K562 (cell line): Measurements from ENCODE around the gene FGGY. TPM values are rescaled to one million over a fixed set of nuclear protein-coding genes. Genes with fewer than 3 reads are reported as not detected.

ENCODE experiments used
- ATAC-seq: fragments of 200-7000 bp; cut with Tn5 transposase; 3 replicates; pipeline ENCODE4 v1.9.1; 2020; ENCODE audit warnings: moderate library complexity
- BruUV-seq: library from RNA; stranded (reverse); fragments of 400-500 nt; replicated peaks from 2 replicates; lab custom pipeline; 2021; lab: Mats Ljungman, UMichigan
- CTCF ChIA-PET: fragments of 300-600 bp; formaldehyde crosslinking; extraction: SDS; loops from one replicate; lab custom pipeline; 2021; ENCODE audit warnings: low intra/inter-chr PET ratio; lab: Yijun Ruan, JAX
- POLR2A ChIA-PET: fragments of 300-600, 350-650 bp; sonication (Branson Sonifier 250); formaldehyde crosslinking; extraction: SDS; loops from one replicate; lab custom pipeline; 2021; ENCODE audit warnings: antibody characterized with exemption, inconsistent platforms; lab: Yijun Ruan, JAX
- DNase-seq, 4 experiments: peaks; one replicate each; pipeline versions ENCODE4 v3.0.0 to v3.0.0-alpha.2; 2011 to 2018; ENCODE audit warnings: low spot score in 3 of 4, mixed read lengths in 3 of 4; ENCODE audit errors: extremely low read depth in 1 of 4
- FAIRE-seq: peaks from 2 replicates; lab custom pipeline; 2011; peaks lifted over from hg19 to GRCh38; lab: Jason Lieb, UNC
- H2AFZ ChIP-seq: 2 replicates; pipeline ENCODE4 v1.6.0; 2011; ENCODE audit warnings: low read depth, low read length, control low read depth, inconsistent platforms
- H3K27ac ChIP-seq: fragments of 200-600 bp; 3 replicates; pipeline ENCODE4 v1.8.0; 2011; ENCODE audit warnings: low read depth, mild to moderate bottlenecking, control low read depth, inconsistent platforms, low read length, moderate library complexity, mixed read lengths; ENCODE audit errors: extremely low read depth
- H3K27me3 ChIP-seq, 2 experiments: fragments of 300-600 bp in 1 of 2; 2 replicates in 1 of 2; 3 replicates in 1 of 2; pipeline versions ENCODE4 v1.6.0 to v1.8.0; 2011; ENCODE audit warnings: inconsistent platforms in 2 of 2, low read length in 2 of 2, mild to moderate bottlenecking in 1 of 2, mixed read lengths in 1 of 2, moderate library complexity in 1 of 2; ENCODE audit not compliant: control insufficient read depth in 2 of 2, insufficient read depth in 2 of 2
- H3K36me3 ChIP-seq: fragments of 300-600 bp; 3 replicates; pipeline ENCODE4 v1.8.0; 2011; ENCODE audit warnings: mild to moderate bottlenecking, low read length, inconsistent platforms; ENCODE audit not compliant: control insufficient read depth, insufficient read depth
- H3K4me1 ChIP-seq, 2 experiments: fragments of 200-600 bp in 1 of 2; replicated peaks in 1 of 2; 2 replicates in 1 of 2; 3 replicates in 1 of 2; pipeline versions ENCODE4 v1.5.1 to v1.8.0; 2011; ENCODE audit warnings: inconsistent platforms in 2 of 2, low read length in 2 of 2, mild to moderate bottlenecking in 1 of 2, mixed read lengths in 1 of 2, moderate library complexity in 1 of 2; ENCODE audit not compliant: control insufficient read depth in 2 of 2, insufficient read depth in 2 of 2
- H3K4me2 ChIP-seq: 2 replicates; pipeline ENCODE4 v1.6.1; 2011; ENCODE audit warnings: low read length, control low read depth, inconsistent platforms, mixed read lengths; ENCODE audit not compliant: insufficient read depth
- H3K4me3 ChIP-seq: fragments of 200-600 bp; sonication (generic), shearing (Covaris generic); 2 replicates; pipeline ENCODE4 v1.5.1; 2016; ENCODE audit warnings: control low read depth, inconsistent platforms
- H3K79me2 ChIP-seq: fragments of 200-600 bp; 3 replicates; pipeline ENCODE4 v1.8.0; 2011; ENCODE audit warnings: low read length, inconsistent platforms; ENCODE audit not compliant: control insufficient read depth, insufficient read depth
- H3K9ac ChIP-seq, 2 experiments: 2 replicates each; pipeline versions ENCODE4 v1.6.0 to v1.6.1; 2011; ENCODE audit warnings: low read depth in 2 of 2, low read length in 2 of 2, control low read depth in 1 of 2, inconsistent platforms in 1 of 2, mild to moderate bottlenecking in 1 of 2, mixed read lengths in 1 of 2; ENCODE audit not compliant: insufficient read depth in 1 of 2
- H3K9me1 ChIP-seq: one replicate; pipeline ENCODE4 v1.6.0; 2011; ENCODE audit warnings: inconsistent platforms, mild to moderate bottlenecking, low read length, moderate library complexity; ENCODE audit not compliant: control insufficient read depth, insufficient read depth
- H3K9me3 ChIP-seq: replicated peaks from 2 replicates; pipeline ENCODE4 v1.5.1; 2011; ENCODE audit warnings: low read depth, low read length, inconsistent platforms; ENCODE audit not compliant: control insufficient read depth, insufficient read depth
- H4K20me1 ChIP-seq: replicated peaks from 2 replicates; pipeline ENCODE4 v1.6.1; 2011; ENCODE audit warnings: low read length, inconsistent platforms, mixed read lengths; ENCODE audit not compliant: control insufficient read depth, insufficient read depth
- BRF2 ChIP-seq: IDR thresholded peaks from 3 replicates; pipeline ENCODE4 v1.6.1; 2011; ENCODE audit warnings: borderline replicate concordance, mild to moderate bottlenecking; ENCODE audit not compliant: insufficient read length, insufficient read depth
- CCAR2 ChIP-seq: fragments of 200-400 bp; formaldehyde crosslinking; IDR thresholded peaks from 2 replicates; pipeline ENCODE4 v1.6.1; 2017; ENCODE audit warnings: mild to moderate bottlenecking, low read depth, low read length
- DLX4 ChIP-seq: fragments of 250-450 bp; sonication (Bioruptor Pico); IDR thresholded peaks from 2 replicates; pipeline ENCODE4 v1.6.1; 2021; ENCODE audit warnings: mild to moderate bottlenecking
- GTF3C2 ChIP-seq: IDR thresholded peaks from 3 replicates; pipeline ENCODE4 v1.6.1; 2011; ENCODE audit warnings: borderline replicate concordance, mild to moderate bottlenecking, moderate library complexity; ENCODE audit not compliant: insufficient read length; ENCODE audit errors: extremely low read depth
- HMGN3 ChIP-seq: IDR thresholded peaks from 2 replicates; pipeline ENCODE4 v1.6.1; 2011; ENCODE audit warnings: borderline replicate concordance, low read depth, mild to moderate bottlenecking, mixed read lengths, low read length; ENCODE audit not compliant: insufficient read length; ENCODE audit errors: extremely low read depth
- ZNF217 ChIP-seq: sonication (generic); formaldehyde crosslinking; IDR thresholded peaks from 2 replicates; pipeline ENCODE4 v1.8.0; 2022; ENCODE audit warnings: mild to moderate bottlenecking, missing genetic modification reagents
- ZNF324 ChIP-seq: fragments of 250-450 bp; sonication (Bioruptor Pico); IDR thresholded peaks from 2 replicates; pipeline ENCODE4 v1.4.0; 2020; ENCODE audit warnings: mild to moderate bottlenecking
- ZNF436 ChIP-seq: fragments of 250-450, 450-650 bp; sonication (Bioruptor Pico); formaldehyde crosslinking; IDR thresholded peaks from 2 replicates; pipeline ENCODE4 v1.7.0; 2020; ENCODE audit warnings: mild to moderate bottlenecking
- ZNF512 ChIP-seq: IDR thresholded peaks from 2 replicates; pipeline ENCODE4 v1.6.1; 2016; ENCODE audit warnings: missing genetic modification characterization, missing compliant biosample characterization
- ZNF518B ChIP-seq: fragments of 250-450 bp; sonication (Bioruptor Pico); IDR thresholded peaks from 2 replicates; pipeline ENCODE4 v1.5.0; 2021; ENCODE audit warnings: mild to moderate bottlenecking, moderate library complexity
- WGBS: fragments of 100-300 bp; shearing (Covaris generic); methylation state at CpG from one replicate; pipeline ENCODE4 v1.1.6; 2016; ENCODE audit warnings: low coverage, mixed read lengths; ENCODE audit not compliant: insufficient coverage; ENCODE audit errors: missing lambda C conversion rate; 5-methylcytosine and 5-hydroxymethylcytosine counted together
- in situ Hi-C: fragments of 300-500 bp; cut with MboI; formaldehyde crosslinking; loops from 4 replicates; pipeline ENCODE4 v1.15.0; 2018; ENCODE audit warnings: inconsistent platforms, mixed read lengths
- intact Hi-C: fragments of 100-400 bp; cut with micrococcal nuclease; formaldehyde crosslinking; loops from 2 replicates; pipeline ENCODE4 v1.14.2; 2022
- polyA plus RNA-seq, 8 experiments: library from polyadenylated mRNA; depleted of rRNA in 4 of 8; stranded (reverse) in 5 of 8; unstranded in 3 of 8; fragments of >200 nt; fragmentation: Nextera tagmentation in 2 of 8; fragmentation: Illumina TruSeq in 1 of 8; extraction: Ambion mirVana in 2 of 8; extraction: Trizol in 1 of 8; gene quantifications; 2 replicates each; pipeline versions ENCODE4 v1.2.1 to v1.2.3, GENCODE V29; 2011 to 2014; ENCODE audit warnings: inconsistent platforms in 1 of 8, missing spikeins in 1 of 8
- total RNA-seq, 7 experiments: library from RNA; depleted of rRNA in 6 of 7; stranded (reverse); fragments of >200 nt in 6 of 7; fragmentation: Illumina TruSeq in 2 of 7; extraction: Trizol in 2 of 7; gene quantifications; 2 replicates each; pipeline versions ENCODE4 v1.2.1 to v1.2.3, GENCODE V29; 2011 to 2021; ENCODE audit warnings: low replicate concordance in 1 of 7

FGGY gene
- total and polyA plus RNA-seq, 9 of the 15 experiments (the other 6 are each of a cell fraction or from before 2014, with no cell fraction given): 9.7 to 19.2 (median 12.6) TPM

- TF ChIP-seq ZNF512 (tag) (no peak), DLX4 (CRISPR knock-in tag) (no peak)
These were observed 55.2 kb downstream of the FGGY start (continued) for GRCh38 chr1:59352065-59352464.

- Histone ChIP-seq H3K27ac (no peak overlapping the region), H4K20me1 (no peaks in the 10 kb centered on the region), H3K79me2 (no peaks in the 10 kb centered on the region), H3K27me3 (no peaks in the 10 kb centered on the region), H3K4me1 (no peaks in the 10 kb centered on the region), H3K9ac (no peak overlapping the region), H2AFZ (no peak overlapping the region), H3K9me1 (no peaks in the 10 kb centered on the region), H3K4me3 (no peak overlapping the region), H3K9me3 (no peaks in the 10 kb centered on the region), H3K4me2 (no peak overlapping the region), H3K36me3 (no peaks in the 10 kb centered on the region)
- no peak for FAIRE-seq
- POLR2A ChIA-PET: no interaction called here
- 23% methylated on average over 3 of the region's 3 CpGs for WGBS
- intact Hi-C loops: no loop called here
- BruUV-seq: no TSS peak
- CTCF ChIA-PET: no interaction called here
- DNase-seq: no peak
- no peak for ATAC-seq
- in situ Hi-C loops: no loop called here
- TF ChIP-seq BRF2: no peak
- TF ChIP-seq ZNF436 (CRISPR knock-in tag): no peak
- TF ChIP-seq ZNF518B (CRISPR knock-in tag): no peak
- TF ChIP-seq ZNF217 (CRISPR knock-in tag): no peak
- no peak for TF ChIP-seq GTF3C2
- no peak for TF ChIP-seq HMGN3
- TF ChIP-seq CCAR2: no peak
- no peak for TF ChIP-seq ZNF324
These were observed 56.6 kb downstream of the FGGY start for GRCh38 chr1:59353453-59353852.
